ENCODE data around the gene MCM3. TPM values are rescaled to one million over a fixed set of nuclear protein-coding genes. Genes with fewer than 3 reads are reported as not detected.

MCM3 gene
- polyA plus RNA-seq, 1 donor from 2014 or later = 8.6 TPM

GRCh38 chr6:52286798-52287432, 2.4 kb upstream of the MCM3 start:
- no peaks in the 10 kb centered on the region for H3K27me3 ChIP-seq (ENCODE audit: insufficient read depth, low read depth, low read length)
- no peak overlapping the region for H3K4me3 ChIP-seq (ENCODE audit: low read length)
- H3K79me2 ChIP-seq (replicated peaks; ENCODE audit: insufficient read depth, low read length) = peaks cover 18% of the 10 kb centered on the region
- no peak overlapping the region for H3K9ac ChIP-seq (ENCODE audit: low read length)
- H3K36me3 ChIP-seq (ENCODE audit: insufficient read depth, low read length) = no peaks in the 10 kb centered on the region
- no peaks in the 10 kb centered on the region for H4K20me1 ChIP-seq (ENCODE audit: insufficient read depth)
- no peaks in the 10 kb centered on the region for H3F3A ChIP-seq (ENCODE audit: insufficient read depth, low read length, poor library complexity, severe bottlenecking)
- H2AFZ ChIP-seq (ENCODE audit: low read depth, low read length) = no peak overlapping the region
- H3K4me2 ChIP-seq (ENCODE audit: low read length) = no peak overlapping the region
- no peaks in the 10 kb centered on the region for H3K9me2 ChIP-seq (ENCODE audit: insufficient read depth, low read length)
- no peaks in the 10 kb centered on the region for H3K9me3 ChIP-seq (ENCODE audit: low read length)
- no peak for TF ChIP-seq MXI1 (conservative IDR thresholded peaks at IDR 0.05; ENCODE audit: poor library complexity, severe bottlenecking)
- TF ChIP-seq SMC3 (conservative IDR thresholded peaks at IDR 0.05; ENCODE audit: poor library complexity) = no peak
- TF ChIP-seq REST (IDR thresholded peaks at IDR 0.05; ENCODE audit: borderline replicate concordance) = no peak
- TF ChIP-seq POLR2AphosphoS5 (IDR thresholded peaks at IDR 0.05) = no peak
- no peak for TF ChIP-seq EP300 (conservative IDR thresholded peaks at IDR 0.05; ENCODE audit: poor library complexity, severe bottlenecking)
- no peak for TF ChIP-seq RAD21 (conservative IDR thresholded peaks at IDR 0.05)
- peak; percentile 12 for TF ChIP-seq CTCF (IDR thresholded peaks at IDR 0.05; ENCODE audit: poor library complexity, severe bottlenecking)
- no peak overlapping the region for H3K27ac ChIP-seq (ENCODE audit: low read length)

- H3K27me3 ChIP-seq (ENCODE audit: insufficient read depth, low read depth, low read length) = no peaks in the 10 kb centered on the region
- peaks cover 18% of the 10 kb centered on the region for H3K79me2 ChIP-seq (replicated peaks; ENCODE audit: insufficient read depth, low read length)
- H3K9me2 ChIP-seq (ENCODE audit: insufficient read depth, low read length) = no peaks in the 10 kb centered on the region
- H3K9me3 ChIP-seq (ENCODE audit: low read length) = no peaks in the 10 kb centered on the region
- peak overlapping the region; percentile 86 for H3K4me3 ChIP-seq (ENCODE audit: low read length)
- H3F3A ChIP-seq (ENCODE audit: insufficient read depth, low read length, poor library complexity, severe bottlenecking) = no peaks in the 10 kb centered on the region
- TF ChIP-seq EZH2 (IDR thresholded peaks at IDR 0.05; ENCODE audit: borderline replicate concordance, insufficient read depth, low read length, poor library complexity, severe bottlenecking) (no peak), EP300 (conservative IDR thresholded peaks at IDR 0.05; ENCODE audit: poor library complexity, severe bottlenecking) (no peak)
- H3K27ac ChIP-seq (ENCODE audit: low read length) = no peak overlapping the region
- no peaks in the 10 kb centered on the region for H4K20me1 ChIP-seq (ENCODE audit: insufficient read depth)
- H2AFZ ChIP-seq (ENCODE audit: low read depth, low read length) = peak overlapping the region; percentile 35
- peak overlapping the region; percentile 14 for H3K9ac ChIP-seq (ENCODE audit: low read length)
- H3K4me2 ChIP-seq (ENCODE audit: low read length) = peak overlapping the region; percentile 77
- no peaks in the 10 kb centered on the region for H3K36me3 ChIP-seq (ENCODE audit: insufficient read depth, low read length)
Observed at GRCh38 chr6:52285177-52286068, 881 bp upstream of the MCM3 start.
